Measurements from ENCODE around the gene PRPF4.
"Not testable (repeated sequence)": the region's sequence is repeated elsewhere in the genome, so short reads cannot be mapped to it uniquely, and the experiment has no call there.

PRPF4 gene

DNA sequence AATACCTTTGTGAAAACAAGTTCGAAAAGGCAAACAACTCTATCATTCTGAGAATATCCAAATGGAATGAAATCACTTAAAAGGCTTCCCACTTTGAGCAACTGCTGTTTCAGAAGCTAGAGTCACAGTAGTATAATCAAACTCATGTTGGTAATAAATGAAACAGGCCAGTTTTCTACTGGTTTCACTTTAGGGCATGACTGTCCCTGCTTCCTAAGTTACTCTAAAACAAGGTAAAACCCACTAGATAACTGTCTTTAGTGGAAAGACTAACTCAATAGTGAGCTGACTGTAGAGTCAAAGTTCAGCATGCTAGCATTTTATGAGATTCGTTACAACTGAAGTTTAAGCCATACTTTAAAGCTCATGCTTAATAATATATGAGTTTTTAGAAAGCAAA lies 6.1 kb upstream of the PRPF4 start:
- no peak for DNase-seq

GRCh38 chr9:113269871-113270270 lies 5.6 kb upstream of the PRPF4 start:
- DNase-seq, result no peak

GRCh38 chr9:113274474-113275156 lies 843 bp upstream of the PRPF4 start:
- DNase-seq, result peak; percentile 13 to 46

DNA sequence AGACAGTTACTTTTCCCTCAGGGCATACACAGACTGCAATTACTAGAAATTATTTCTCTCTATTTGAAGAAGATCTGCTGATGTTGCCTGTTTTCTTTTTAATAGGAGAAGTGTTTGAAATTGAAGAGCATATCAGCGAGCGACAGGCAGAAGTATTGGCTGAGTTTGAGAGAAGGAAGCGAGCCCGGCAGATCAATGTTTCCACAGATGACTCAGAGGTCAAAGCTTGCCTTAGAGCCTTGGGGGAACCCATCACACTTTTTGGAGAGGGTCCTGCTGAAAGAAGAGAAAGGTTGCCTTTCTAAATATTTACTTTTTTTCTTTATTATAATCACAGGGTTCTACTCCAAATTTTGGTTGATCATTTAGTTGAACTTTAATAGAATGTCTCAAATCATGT lies 3.4 kb downstream of the PRPF4 start:
- DNase-seq, result no peak

GRCh38 chr9:113281356-113281755 lies 5.9 kb downstream of the PRPF4 start:
- no peak for DNase-seq

- no peak for DNase-seq
These were observed 13.6 kb downstream of the PRPF4 start for GRCh38 chr9:113289091-113289490.

GRCh38 chr9:113290052-113290607 lies 14.7 kb downstream of the PRPF4 start:
- DNase-seq, result no peak

DNA sequence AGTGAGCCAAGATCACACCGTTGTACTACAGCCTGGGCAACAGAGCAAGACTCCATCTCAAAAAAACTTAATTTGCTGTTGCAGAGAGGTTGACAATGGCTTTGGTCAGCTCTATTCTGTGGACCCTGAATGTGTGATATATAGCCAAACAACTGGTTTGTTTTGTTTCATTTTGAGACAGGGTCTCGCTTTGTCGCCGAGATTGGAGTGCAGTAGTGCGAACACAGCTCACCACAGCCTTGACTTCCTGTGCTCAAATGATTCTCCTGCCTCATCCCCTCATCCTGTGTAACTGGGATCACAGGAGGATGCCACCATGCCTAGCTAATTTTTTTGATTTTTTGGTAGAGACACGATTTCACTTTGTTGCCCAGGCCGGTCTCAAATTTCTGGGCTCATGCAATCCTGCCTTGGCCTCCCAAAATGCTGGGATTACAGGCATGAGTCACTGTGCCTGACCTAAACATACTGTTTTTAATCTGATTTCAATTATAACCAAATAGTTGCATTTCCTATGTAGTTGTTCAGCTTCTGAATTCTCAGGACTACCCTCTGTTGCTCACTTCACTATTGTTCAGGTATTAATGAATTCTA lies 17.9 kb downstream of the PRPF4 start:
- no peak for DNase-seq

- not testable (repeated sequence) for DNase-seq
These were observed 20.8 kb downstream of the PRPF4 start for GRCh38 chr9:113296247-113296646.

DNA sequence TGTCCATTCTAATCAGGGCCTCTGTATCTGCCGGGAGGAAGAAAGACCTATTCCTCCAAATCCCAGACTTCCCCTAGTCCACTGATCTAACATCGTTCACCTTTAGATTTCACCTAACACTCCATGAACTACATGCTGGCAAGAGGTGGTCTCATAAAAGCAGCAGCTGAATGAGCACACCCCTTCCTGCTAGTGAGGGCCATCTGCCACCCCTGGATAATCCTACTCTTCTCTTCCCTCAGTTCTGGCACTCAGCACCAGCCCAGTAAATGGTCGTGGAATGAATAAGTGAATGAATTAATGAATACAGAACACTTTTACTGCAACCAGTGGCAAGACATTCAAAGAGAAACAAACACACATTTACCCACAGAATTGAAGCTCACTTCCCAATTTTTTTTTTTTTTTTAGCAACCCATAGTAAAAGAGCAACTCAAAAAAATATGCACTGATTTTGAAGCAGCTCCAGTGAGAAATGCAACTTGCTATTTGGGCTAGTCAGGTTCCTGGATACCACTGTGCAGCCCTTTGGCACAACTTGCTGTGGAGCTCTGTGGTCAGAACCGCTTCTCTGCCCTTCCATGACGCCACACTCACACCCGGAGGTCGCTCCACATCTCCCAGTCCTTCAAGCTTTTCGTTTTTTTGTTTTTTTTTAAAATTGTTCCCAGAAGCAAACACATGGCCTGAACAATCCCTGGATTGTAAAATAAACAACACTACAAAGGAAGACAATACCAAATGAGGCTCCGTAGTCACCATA lies 21.5 kb downstream of the PRPF4 start:
- DNase-seq, result no peak

DNA sequence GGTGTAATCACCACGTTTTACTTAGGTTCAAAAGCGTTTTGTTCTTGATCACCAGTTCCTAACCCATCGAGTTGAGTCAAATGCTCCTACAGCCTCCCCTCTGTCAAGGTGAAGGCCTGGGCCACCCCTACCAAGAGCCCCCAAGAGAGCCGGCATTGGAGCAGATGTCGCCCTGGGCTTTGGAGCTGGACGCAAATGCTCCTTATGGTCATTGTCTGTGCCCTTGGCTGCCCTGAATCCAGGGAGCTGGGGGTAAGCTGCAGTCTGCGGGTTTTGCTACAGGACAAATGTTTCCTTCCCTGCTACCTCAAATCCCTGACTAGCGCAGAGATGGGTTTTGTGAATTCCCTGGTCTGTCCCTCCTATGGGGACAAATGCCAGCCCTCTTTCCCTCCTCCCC lies 22.9 kb downstream of the PRPF4 start:
- DNase-seq, result no peak

DNA sequence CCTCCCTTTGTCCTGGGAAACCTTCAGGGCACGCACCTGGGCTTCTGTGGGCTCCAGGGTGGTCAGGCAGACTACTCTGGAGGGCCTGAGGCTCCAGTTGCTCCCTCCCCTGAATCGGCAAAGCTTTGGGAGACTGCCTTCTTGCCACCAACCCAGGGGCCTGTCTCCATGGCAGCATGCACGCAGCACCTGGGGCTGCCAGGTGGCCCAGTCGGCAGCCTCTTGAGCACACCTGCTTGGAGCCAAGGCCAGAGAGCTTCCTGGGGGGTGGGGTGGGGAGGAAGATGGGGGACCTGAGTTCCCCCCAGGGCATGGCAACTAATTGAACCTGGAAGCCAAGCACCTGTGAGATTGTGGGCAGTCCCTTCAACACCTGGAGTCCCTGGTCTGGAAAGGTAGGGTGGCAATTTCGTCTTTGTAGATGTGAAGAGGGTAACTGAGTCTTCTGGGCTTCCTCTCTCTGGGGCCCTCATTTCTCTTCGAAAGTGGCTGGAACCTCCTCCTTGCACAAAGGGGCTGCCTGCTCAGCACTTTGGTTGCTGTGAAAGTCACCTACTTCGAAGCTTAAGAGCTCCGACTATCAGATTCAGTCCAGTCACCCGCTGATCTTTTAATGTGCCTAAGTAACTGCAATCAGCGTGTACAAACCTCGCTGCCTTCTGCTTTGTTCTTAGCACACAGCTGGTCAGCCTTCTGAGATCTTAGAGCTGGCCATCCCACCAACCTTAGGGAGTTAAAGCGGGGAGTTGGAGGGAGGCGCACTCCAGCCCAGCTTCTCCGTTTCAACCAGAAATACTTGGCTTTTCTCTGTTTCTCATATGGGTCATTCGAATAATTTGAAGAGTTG lies 23.7 kb downstream of the PRPF4 start:
- DNase-seq, result no peak

DNA sequence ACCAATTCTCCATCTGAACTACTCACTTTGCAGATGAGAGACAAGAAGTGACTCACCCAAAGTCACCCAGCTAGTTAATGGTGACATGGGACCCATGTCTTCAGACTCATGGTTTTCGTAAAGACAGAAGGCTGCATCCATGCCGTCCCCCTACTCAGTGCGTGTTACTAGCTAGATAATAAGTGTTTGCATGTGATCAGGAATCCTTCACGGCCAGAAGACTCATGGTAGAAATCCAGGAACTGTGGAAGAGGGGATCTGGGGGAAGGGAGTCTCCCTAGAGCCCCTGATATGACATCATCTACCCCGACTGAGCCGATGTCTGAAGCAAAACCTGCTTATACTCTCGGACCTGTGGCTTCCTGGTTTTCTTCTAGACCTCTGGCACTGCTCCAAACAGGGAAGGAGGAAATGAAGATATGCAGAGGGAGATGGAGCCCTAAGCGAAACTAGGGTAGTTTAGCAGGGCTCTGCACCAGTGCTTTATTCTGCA lies 24.4 kb downstream of the PRPF4 start:
- no peak for DNase-seq

GRCh38 chr9:113301548-113301947 lies 26.1 kb downstream of the PRPF4 start:
- DNase-seq, result no peak

- DNase-seq, result no peak
These were observed 27.4 kb downstream of the PRPF4 start, which contains the start of gene RNF183 for GRCh38 chr9:113302792-113303418. TSS of gene RNF183 (minus strand) at chr9:113303376. CDS start at chr9:113298184, 5,192 bp downstream.

DNA sequence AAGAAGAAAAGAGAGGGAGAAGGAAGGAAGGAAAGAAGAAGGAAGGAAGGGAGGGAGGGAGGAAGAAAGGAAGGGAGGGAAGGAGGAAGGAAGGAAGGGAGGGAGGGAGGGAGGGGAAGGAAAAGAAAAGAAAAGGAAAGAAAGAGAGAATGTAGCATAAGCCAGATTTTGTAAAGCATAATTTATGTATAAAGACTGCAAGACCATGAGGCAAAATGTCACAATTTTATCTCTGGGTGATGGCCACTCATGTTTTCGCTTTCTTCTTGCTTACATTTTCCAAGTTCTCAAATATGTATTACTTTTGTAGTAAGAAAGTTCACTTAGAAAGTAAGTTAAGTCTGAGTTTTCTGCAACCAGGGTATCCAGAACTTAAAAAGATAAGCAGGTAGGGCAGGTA lies 31.1 kb downstream of the PRPF4 start:
- no peak for DNase-seq

DNA sequence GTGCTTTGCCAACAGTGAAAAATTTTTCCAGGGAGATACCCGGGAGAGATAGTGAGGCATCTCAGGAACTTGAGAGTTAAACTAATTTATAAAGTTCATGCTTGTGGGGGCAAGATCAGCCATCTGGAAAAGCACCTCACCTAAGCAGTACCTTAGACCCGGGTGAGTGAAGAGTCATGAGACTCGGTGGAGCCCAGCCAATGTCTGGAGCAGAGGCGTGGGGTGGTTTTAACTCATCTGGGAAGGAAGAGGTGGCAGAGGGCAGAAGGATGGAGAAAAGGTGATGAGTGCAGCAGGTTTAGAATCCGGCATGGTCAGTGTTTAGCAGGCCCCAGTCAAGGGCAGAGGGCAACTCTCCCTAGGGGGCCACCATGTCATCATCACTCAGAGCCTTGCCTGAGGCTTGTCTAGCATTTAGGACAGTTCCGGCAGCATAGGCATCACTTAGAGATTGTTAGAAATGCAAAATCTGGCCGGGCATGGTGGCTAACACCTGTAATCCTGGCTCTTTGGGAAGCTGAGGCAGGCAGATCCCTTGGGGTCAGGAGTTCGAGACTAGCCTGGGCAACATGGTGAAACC lies 32.0 kb downstream of the PRPF4 start:
- no peak for DNase-seq

- DNase-seq, result peak in 1 of 2 donors; percentile 13
These were observed 33.9 kb downstream of the PRPF4 start for GRCh38 chr9:113309204-113309813.

- no peak for DNase-seq
These were observed 35.1 kb downstream of the PRPF4 start for GRCh38 chr9:113310538-113310937.

DNA sequence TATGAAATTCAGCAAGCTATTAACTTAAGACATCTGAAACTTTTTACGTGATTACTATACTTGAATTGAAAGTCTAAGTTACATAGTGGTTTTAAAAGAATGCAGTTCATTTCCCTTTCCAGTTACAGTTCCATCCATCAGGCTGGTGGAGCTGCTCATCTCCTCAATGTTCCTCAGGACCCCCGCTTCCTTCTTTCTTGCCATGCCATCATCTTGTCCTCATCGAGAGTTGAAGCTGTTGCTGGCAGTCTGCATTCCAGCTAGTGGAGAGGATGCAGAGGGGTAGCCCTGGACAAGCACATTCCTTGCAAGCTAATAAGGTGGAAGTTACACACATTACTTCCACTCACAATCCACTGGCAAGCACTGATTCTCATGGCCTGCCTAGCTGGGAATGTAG lies 36.5 kb downstream of the PRPF4 start:
- DNase-seq, result no peak

DNA sequence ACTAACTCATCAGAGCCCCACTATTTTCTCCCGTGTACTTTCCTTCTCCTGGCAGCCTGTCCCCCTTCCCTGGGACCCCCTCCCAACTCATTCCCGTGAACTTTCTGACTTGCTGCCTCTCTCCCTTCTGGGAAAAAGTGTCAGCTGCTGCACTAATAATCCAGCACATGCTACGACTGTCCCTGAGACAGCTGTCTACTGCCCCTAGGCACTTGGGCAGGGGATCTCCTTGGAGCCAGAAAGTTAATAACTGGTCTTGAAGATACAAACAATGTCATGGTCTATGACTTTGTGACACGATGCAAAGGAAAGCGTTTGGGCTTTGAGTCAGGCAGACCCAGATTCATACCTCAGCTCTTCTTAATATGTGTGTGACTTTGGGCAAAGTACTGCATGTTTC lies 37.8 kb downstream of the PRPF4 start:
- no peak for DNase-seq
